ENCODE measurements around the gene TNRC6C.

DNA sequence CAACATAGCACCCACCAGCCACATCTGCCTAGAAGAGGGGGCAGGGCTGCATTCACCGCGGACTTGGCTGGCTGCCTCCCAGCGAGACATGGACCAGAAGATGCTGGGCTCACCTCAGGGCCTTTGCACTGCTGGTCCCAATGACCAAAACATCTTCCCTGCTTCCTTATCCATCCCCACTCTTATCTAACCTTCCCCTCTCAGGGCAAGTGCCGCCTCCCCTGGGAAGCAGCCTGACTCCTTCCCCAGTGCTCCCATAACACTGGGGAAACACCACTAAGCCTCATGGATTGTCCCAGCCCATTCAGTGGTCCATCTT lies 164.4 kb downstream of the TNRC6C start:
- TF ChIP-seq, protein P1, sequence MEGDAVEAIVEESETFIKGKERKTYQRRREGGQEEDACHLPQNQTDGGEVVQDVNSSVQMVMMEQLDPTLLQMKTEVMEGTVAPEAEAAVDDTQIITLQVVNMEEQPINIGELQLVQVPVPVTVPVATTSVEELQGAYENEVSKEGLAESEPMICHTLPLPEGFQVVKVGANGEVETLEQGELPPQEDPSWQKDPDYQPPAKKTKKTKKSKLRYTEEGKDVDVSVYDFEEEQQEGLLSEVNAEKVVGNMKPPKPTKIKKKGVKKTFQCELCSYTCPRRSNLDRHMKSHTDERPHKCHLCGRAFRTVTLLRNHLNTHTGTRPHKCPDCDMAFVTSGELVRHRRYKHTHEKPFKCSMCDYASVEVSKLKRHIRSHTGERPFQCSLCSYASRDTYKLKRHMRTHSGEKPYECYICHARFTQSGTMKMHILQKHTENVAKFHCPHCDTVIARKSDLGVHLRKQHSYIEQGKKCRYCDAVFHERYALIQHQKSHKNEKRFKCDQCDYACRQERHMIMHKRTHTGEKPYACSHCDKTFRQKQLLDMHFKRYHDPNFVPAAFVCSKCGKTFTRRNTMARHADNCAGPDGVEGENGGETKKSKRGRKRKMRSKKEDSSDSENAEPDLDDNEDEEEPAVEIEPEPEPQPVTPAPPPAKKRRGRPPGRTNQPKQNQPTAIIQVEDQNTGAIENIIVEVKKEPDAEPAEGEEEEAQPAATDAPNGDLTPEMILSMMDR (IDR thresholded peaks at IDR 0.05; ENCODE audit: low read depth, low read length, missing input control): no peak
- TF ChIP-seq MAX (IDR thresholded peaks at IDR 0.05) (no peak), REST (IDR thresholded peaks at IDR 0.05) (no peak), ATF3 (IDR thresholded peaks at IDR 0.05) (no peak), RAD21 (IDR thresholded peaks at IDR 0.05) (no peak), ZBTB33 (IDR thresholded peaks at IDR 0.05) (no peak), YY1 (IDR thresholded peaks at IDR 0.05) (no peak)
